HepG2 (cell line): ENCODE data around the gene EFS. TPM values are rescaled to one million over a fixed set of nuclear protein-coding genes. Genes with fewer than 3 reads are reported as not detected.

ENCODE experiments used
- AGO2 ChIP-seq: fragments of 200-400 bp; formaldehyde crosslinking; optimal IDR thresholded peaks from 2 replicates; pipeline ENCODE3; 2017; ENCODE audit warnings: mild to moderate bottlenecking, low read depth, low read length, moderate library complexity
- ATF6 ChIP-seq: sonication (generic); formaldehyde crosslinking; conservative IDR thresholded peaks from 2 replicates; pipeline ENCODE4 v1.4.0; 2020; ENCODE audit warnings: missing genetic modification reagents
- CAMTA2 ChIP-seq: sonication (generic); formaldehyde crosslinking; IDR thresholded peaks from 2 replicates; pipeline ENCODE4 v1.4.0; 2020; ENCODE audit warnings: mild to moderate bottlenecking, missing genetic modification reagents, borderline replicate concordance
- CENPT ChIP-seq: sonication (generic); formaldehyde crosslinking; IDR thresholded peaks from 2 replicates; pipeline ENCODE4 v1.8.0; 2022; ENCODE audit warnings: low read depth, mild to moderate bottlenecking, moderate library complexity, missing genetic modification reagents
- CENPX ChIP-seq: sonication (generic); formaldehyde crosslinking; IDR thresholded peaks from 2 replicates; pipeline ENCODE4 v1.9.0; 2021; ENCODE audit warnings: mild to moderate bottlenecking, missing genetic modification reagents, moderate library complexity
- DR1 ChIP-seq: sonication (generic); formaldehyde crosslinking; IDR thresholded peaks from 2 replicates; pipeline ENCODE4 v1.8.0; 2021; ENCODE audit warnings: mild to moderate bottlenecking, missing genetic modification reagents, inconsistent platforms
- ETV6 ChIP-seq: sonication (generic); formaldehyde crosslinking; conservative IDR thresholded peaks from 2 replicates; pipeline ENCODE4 v1.4.0; 2020; ENCODE audit warnings: missing genetic modification reagents
- KLF16 ChIP-seq, 2 experiments: sonication (generic) in 1 of 2; formaldehyde crosslinking in 1 of 2; IDR thresholded peaks; 2 replicates each; pipeline versions ENCODE4 v1.6.1 to v1.8.0; 2016 to 2023; ENCODE audit warnings: missing genetic modification reagents in 2 of 2, missing compliant biosample characterization in 1 of 2
- NCOA5 ChIP-seq: sonication (generic); formaldehyde crosslinking; IDR thresholded peaks from 2 replicates; pipeline ENCODE4 v1.4.0; 2020; ENCODE audit warnings: missing genetic modification reagents
- NFAT5 ChIP-seq: sonication (generic); formaldehyde crosslinking; IDR thresholded peaks from 2 replicates; pipeline ENCODE4 v1.4.0; 2020; ENCODE audit warnings: missing genetic modification reagents
- NFIC ChIP-seq: IDR thresholded peaks from 2 replicates; pipeline ENCODE4 v1.6.1; 2012; ENCODE audit warnings: mild to moderate bottlenecking, low read length, inconsistent platforms
- NONO ChIP-seq, 2 experiments: fragments of 450-650 bp in 1 of 2; sonication (generic) in 1 of 2; formaldehyde crosslinking in 1 of 2; IDR thresholded peaks in 1 of 2; conservative IDR thresholded peaks in 1 of 2; 2 replicates each; pipeline versions ENCODE4 v1.6.1 to v1.8.0; 2017 to 2022; ENCODE audit warnings: mild to moderate bottlenecking in 1 of 2, missing genetic modification reagents in 1 of 2, moderate library complexity in 1 of 2
- NPAS2 ChIP-seq: sonication (generic); formaldehyde crosslinking; IDR thresholded peaks from 2 replicates; pipeline ENCODE4 v1.8.0; 2022; ENCODE audit warnings: mild to moderate bottlenecking, missing genetic modification reagents, borderline replicate concordance
- NR2C2 ChIP-seq: sonication (generic); formaldehyde crosslinking; IDR thresholded peaks from 2 replicates; pipeline ENCODE4 v1.4.0; 2020; ENCODE audit warnings: missing genetic modification reagents, mild to moderate bottlenecking, moderate library complexity, borderline replicate concordance
- POLR2G ChIP-seq: fragments of 200-400 bp; formaldehyde crosslinking; IDR thresholded peaks from 2 replicates; pipeline ENCODE4 v1.6.1; 2018; ENCODE audit warnings: mild to moderate bottlenecking, low read depth, low read length, moderate library complexity
- SAP130 ChIP-seq: IDR thresholded peaks from 2 replicates; pipeline ENCODE4 v1.6.1; 2016; ENCODE audit warnings: low read depth
- SP1 ChIP-seq, 2 experiments: fragments of 450-650 bp in 1 of 2; sonication (generic) in 1 of 2; formaldehyde crosslinking in 1 of 2; IDR thresholded peaks; 2 replicates each; pipeline versions ENCODE4 v1.4.0 to v1.6.1; 2016 to 2020; ENCODE audit warnings: missing genetic modification reagents in 1 of 2
- SRF ChIP-seq: IDR thresholded peaks from 2 replicates; pipeline ENCODE4 v1.6.1; 2011; ENCODE audit warnings: mild to moderate bottlenecking, low read depth, low read length, moderate library complexity
- ZBTB8A ChIP-seq: sonication (generic); formaldehyde crosslinking; IDR thresholded peaks from 2 replicates; pipeline ENCODE4 v1.4.0; 2020; ENCODE audit warnings: mild to moderate bottlenecking, low read depth, missing genetic modification reagents, borderline replicate concordance
- ZFP36L1 ChIP-seq: sonication (generic); formaldehyde crosslinking; IDR thresholded peaks from 2 replicates; pipeline ENCODE4 v1.8.0; 2022; ENCODE audit warnings: mild to moderate bottlenecking, missing genetic modification reagents, moderate library complexity
- ZNF121 ChIP-seq: sonication (generic); formaldehyde crosslinking; IDR thresholded peaks from 2 replicates; pipeline ENCODE4 v1.5.0; 2020; ENCODE audit warnings: mild to moderate bottlenecking, missing genetic modification reagents
- ZNF451 ChIP-seq: sonication (generic); formaldehyde crosslinking; IDR thresholded peaks from 2 replicates; pipeline ENCODE4 v1.5.0; 2020; ENCODE audit warnings: mild to moderate bottlenecking, missing genetic modification reagents
- ZNF549 ChIP-seq: sonication (generic); formaldehyde crosslinking; IDR thresholded peaks from 2 replicates; pipeline ENCODE4 v1.5.0; 2020; ENCODE audit warnings: missing genetic modification reagents
- polyA plus RNA-seq, 8 experiments: library from polyadenylated mRNA; depleted of rRNA in 3 of 8; stranded (reverse) in 7 of 8; unstranded in 1 of 8; fragments of >200 nt; fragmentation: Illumina TruSeq in 4 of 8; extraction: Trizol in 4 of 8; gene quantifications; 2 replicates each; pipeline versions ENCODE4 v1.2.1 to v1.2.3, GENCODE V29; 2011 to 2016; ENCODE audit warnings: low read depth in 4 of 8, missing spikeins in 1 of 8, mixed read lengths in 1 of 8; ENCODE audit not compliant: insufficient read depth in 1 of 8
- total RNA-seq, 5 experiments: library from RNA; depleted of rRNA; stranded (reverse); fragments of >200 nt; fragmentation: Illumina TruSeq; extraction: Trizol; gene quantifications; 2 replicates each; pipeline ENCODE4 v1.2.3, GENCODE V29; 2016; ENCODE audit warnings: low read depth in 1 of 5

The EFS gene
- total and polyA plus RNA-seq, 2 of the 13 experiments (the other 11 are each of a cell fraction or from before 2014, with no cell fraction given), result not detected

- TF ChIP-seq ZBTB8A (CRISPR knock-in tag), result no peak
- no peak for TF ChIP-seq NPAS2 (CRISPR knock-in tag)
- no peak for TF ChIP-seq SP1 (IDR thresholded peaks at IDR 0.05)
- no peak for TF ChIP-seq SP1 (CRISPR knock-in tag; IDR thresholded peaks at IDR 0.05)
- no peak for TF ChIP-seq DR1 (CRISPR knock-in tag)
- no peak for TF ChIP-seq ZNF121 (CRISPR knock-in tag)
- no peak for TF ChIP-seq CAMTA2 (CRISPR knock-in tag)
- no peak for TF ChIP-seq ZNF451 (CRISPR knock-in tag)
- TF ChIP-seq POLR2G, result no peak
- no peak for TF ChIP-seq ZNF549 (CRISPR knock-in tag)
- no peak for TF ChIP-seq SRF
- TF ChIP-seq NCOA5, result no peak
- no peak for TF ChIP-seq NFIC
- no peak for TF ChIP-seq ZFP36L1 (CRISPR knock-in tag)
- 0 out of 4 replicates have a peak, but pooled peaks of 1 of the 2 experiments have one; percentile 66 for TF ChIP-seq KLF16 (CRISPR knock-in tag; IDR thresholded peaks at IDR 0.05)
- no peak for TF ChIP-seq CENPX (CRISPR knock-in tag)
- TF ChIP-seq ATF6 (CRISPR knock-in tag), result no peak
- TF ChIP-seq NONO (IDR thresholded peaks at IDR 0.05), result no peak
- peak; percentile 62; the same call in 1 of the 2 replicates for TF ChIP-seq NONO (CRISPR knock-in tag; conservative IDR thresholded peaks at IDR 0.05)
- peak; percentile 85; the same call in 1 of the 2 replicates for TF ChIP-seq ETV6 (CRISPR knock-in tag)
- TF ChIP-seq CENPT, result 0 out of 2 replicates have a peak, but pooled peaks have one; percentile 48
- no peak for TF ChIP-seq NFAT5 (CRISPR knock-in tag)
- TF ChIP-seq AGO2, result no peak
- no peak for TF ChIP-seq SAP130 (CRISPR knock-in tag)
- TF ChIP-seq NR2C2, result no peak
Observed at GRCh38 chr14:23379366-23380196, 14.6 kb upstream of the EFS start (continued).
